ENCODE measurements around the gene WSCD2.

DNA sequence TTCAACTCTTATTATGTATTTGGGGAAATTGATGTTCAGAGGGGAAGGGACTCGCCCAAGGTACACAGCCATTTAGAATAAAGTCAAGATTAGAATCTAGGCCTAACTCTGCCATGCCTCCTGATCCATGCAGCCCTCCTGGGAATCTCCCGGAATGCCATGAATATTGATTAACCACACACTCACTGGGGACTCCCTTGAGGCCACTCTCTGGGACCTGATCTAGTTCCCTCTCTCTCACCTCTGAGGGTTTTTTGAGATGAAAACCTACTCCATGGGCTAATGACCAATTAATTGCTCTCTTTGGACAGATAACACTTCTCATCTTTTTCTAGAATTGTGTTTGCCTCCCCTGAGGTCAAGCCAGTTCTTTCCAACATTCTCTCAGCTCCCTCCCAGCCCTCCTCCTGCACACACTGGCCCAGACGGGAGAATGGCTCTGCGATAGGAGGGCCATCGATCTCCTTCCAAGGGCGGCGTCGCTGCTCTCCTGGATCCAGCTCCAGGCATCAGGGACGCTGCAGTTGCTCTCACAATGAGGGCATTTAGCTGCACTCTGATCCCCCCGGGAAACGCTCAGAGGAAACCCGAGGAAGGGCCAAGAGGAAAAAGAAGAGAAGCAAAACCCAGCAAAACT is 22.6 kb downstream of the WSCD2 start:
- TF ChIP-seq, protein P1, sequence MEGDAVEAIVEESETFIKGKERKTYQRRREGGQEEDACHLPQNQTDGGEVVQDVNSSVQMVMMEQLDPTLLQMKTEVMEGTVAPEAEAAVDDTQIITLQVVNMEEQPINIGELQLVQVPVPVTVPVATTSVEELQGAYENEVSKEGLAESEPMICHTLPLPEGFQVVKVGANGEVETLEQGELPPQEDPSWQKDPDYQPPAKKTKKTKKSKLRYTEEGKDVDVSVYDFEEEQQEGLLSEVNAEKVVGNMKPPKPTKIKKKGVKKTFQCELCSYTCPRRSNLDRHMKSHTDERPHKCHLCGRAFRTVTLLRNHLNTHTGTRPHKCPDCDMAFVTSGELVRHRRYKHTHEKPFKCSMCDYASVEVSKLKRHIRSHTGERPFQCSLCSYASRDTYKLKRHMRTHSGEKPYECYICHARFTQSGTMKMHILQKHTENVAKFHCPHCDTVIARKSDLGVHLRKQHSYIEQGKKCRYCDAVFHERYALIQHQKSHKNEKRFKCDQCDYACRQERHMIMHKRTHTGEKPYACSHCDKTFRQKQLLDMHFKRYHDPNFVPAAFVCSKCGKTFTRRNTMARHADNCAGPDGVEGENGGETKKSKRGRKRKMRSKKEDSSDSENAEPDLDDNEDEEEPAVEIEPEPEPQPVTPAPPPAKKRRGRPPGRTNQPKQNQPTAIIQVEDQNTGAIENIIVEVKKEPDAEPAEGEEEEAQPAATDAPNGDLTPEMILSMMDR (IDR thresholded peaks at IDR 0.05) = no peak
- TF ChIP-seq POLR2A (IDR thresholded peaks at IDR 0.05) = no peak

Measured in stomach (tissue), 4 donors.